ENCODE measurements around the gene HEPHL1.

HEPHL1 gene

GRCh38 chr11:94112206-94112953 lies 91.2 kb downstream of the HEPHL1 start:
- TF ChIP-seq FOXM1 (IDR thresholded peaks at IDR 0.05; ENCODE audit: borderline replicate concordance, low read depth) (no peak), NFIC (IDR thresholded peaks at IDR 0.05) (no peak), USF1 (IDR thresholded peaks at IDR 0.05) (no peak)

GRCh38 chr11:94117197-94117574 lies 96.0 kb downstream of the HEPHL1 start:
- TF ChIP-seq CEBPB (IDR thresholded peaks at IDR 0.05) = no peak
- no peak for TF ChIP-seq TAF1 (IDR thresholded peaks at IDR 0.05; ENCODE audit: low read depth)
- no peak for TF ChIP-seq FOXM1 (IDR thresholded peaks at IDR 0.05; ENCODE audit: borderline replicate concordance, low read depth)
- TF ChIP-seq TCF12 (IDR thresholded peaks at IDR 0.05; ENCODE audit: low read depth) = no peak
- TF ChIP-seq YY1 (IDR thresholded peaks at IDR 0.05; ENCODE audit: low read depth) = no peak
- no peak for TF ChIP-seq MAX (IDR thresholded peaks at IDR 0.05)
- no peak for TF ChIP-seq CREB1 (IDR thresholded peaks at IDR 0.05; ENCODE audit: low read depth)
- no peak for TF ChIP-seq ZBTB7A (IDR thresholded peaks at IDR 0.05; ENCODE audit: low read depth)
- TF ChIP-seq REST (IDR thresholded peaks at IDR 0.05; ENCODE audit: low read depth) = no peak
- no peak for TF ChIP-seq TEAD4 (IDR thresholded peaks at IDR 0.05)
- TF ChIP-seq USF1 (IDR thresholded peaks at IDR 0.05) = no peak
- TF ChIP-seq RAD21 (IDR thresholded peaks at IDR 0.05; ENCODE audit: low read depth) = no peak

- TF ChIP-seq RAD21 (IDR thresholded peaks at IDR 0.05; ENCODE audit: low read depth) = no peak
- no peak for TF ChIP-seq USF1 (IDR thresholded peaks at IDR 0.05)
- TF ChIP-seq CEBPB (IDR thresholded peaks at IDR 0.05) = no peak
- TF ChIP-seq EGR1 (IDR thresholded peaks at IDR 0.05) = no peak
- no peak for TF ChIP-seq EP300 (IDR thresholded peaks at IDR 0.05; ENCODE audit: borderline replicate concordance)
These were observed 96.7 kb downstream of the HEPHL1 start for GRCh38 chr11:94117871-94118270.

GRCh38 chr11:94120946-94121345 lies 99.8 kb downstream of the HEPHL1 start:
- TF ChIP-seq CEBPB (IDR thresholded peaks at IDR 0.05) (no peak), CREB1 (IDR thresholded peaks at IDR 0.05; ENCODE audit: low read depth) (no peak), NFIC (IDR thresholded peaks at IDR 0.05) (no peak), MAX (IDR thresholded peaks at IDR 0.05) (no peak), FOXM1 (IDR thresholded peaks at IDR 0.05; ENCODE audit: borderline replicate concordance, low read depth) (no peak), ZBTB7A (IDR thresholded peaks at IDR 0.05; ENCODE audit: low read depth) (no peak)

- TF ChIP-seq ZBTB7A (IDR thresholded peaks at IDR 0.05; ENCODE audit: low read depth) = no peak
- no peak for TF ChIP-seq FOXM1 (IDR thresholded peaks at IDR 0.05; ENCODE audit: borderline replicate concordance, low read depth)
- no peak for TF ChIP-seq TAF1 (IDR thresholded peaks at IDR 0.05; ENCODE audit: low read depth)
- TF ChIP-seq NFIC (IDR thresholded peaks at IDR 0.05) = no peak
- no peak for TF ChIP-seq USF1 (IDR thresholded peaks at IDR 0.05)
- TF ChIP-seq CREB1 (IDR thresholded peaks at IDR 0.05; ENCODE audit: low read depth) = no peak
- TF ChIP-seq TCF12 (IDR thresholded peaks at IDR 0.05; ENCODE audit: low read depth) = no peak
- no peak for TF ChIP-seq EGR1 (IDR thresholded peaks at IDR 0.05)
- no peak for TF ChIP-seq CEBPB (IDR thresholded peaks at IDR 0.05)
- no peak for TF ChIP-seq TEAD4 (IDR thresholded peaks at IDR 0.05)
- TF ChIP-seq EP300 (IDR thresholded peaks at IDR 0.05; ENCODE audit: borderline replicate concordance) = no peak
- TF ChIP-seq REST (IDR thresholded peaks at IDR 0.05; ENCODE audit: low read depth) = no peak
- no peak for TF ChIP-seq YY1 (IDR thresholded peaks at IDR 0.05; ENCODE audit: low read depth)
- TF ChIP-seq RAD21 (IDR thresholded peaks at IDR 0.05; ENCODE audit: low read depth) = no peak
- no peak for TF ChIP-seq MAX (IDR thresholded peaks at IDR 0.05)
These were observed 104.4 kb downstream of the HEPHL1 start for GRCh38 chr11:94125407-94126115.

Data from Ishikawa (cell line).